ENCODE data around the gene IL17REL. TPM values are rescaled to one million over a fixed set of nuclear protein-coding genes. Genes with fewer than 3 reads are reported as not detected.

IL17REL gene
- total and polyA plus RNA-seq, 5 donors from 2014 or later: 0.07 to 0.57 TPM; not detected in 3

- Histone ChIP-seq H3K4me1 (ENCODE audit: control insufficient read depth, insufficient read depth, low read length, poor library complexity, severe bottlenecking) (peaks cover 36% of the 10 kb centered on the region), H3K27ac (ENCODE audit: insufficient read depth, low read length, poor library complexity, severe bottlenecking) (peak within 1 kb of the TSS; percentile 98), H3K9me3 (ENCODE audit: control insufficient read depth in 2 of 2, low read length in 2 of 2) (no peaks in the 10 kb centered on the region), H3K36me3 (ENCODE audit: control insufficient read depth, insufficient read depth, low read length) (peaks cover 13% of the 10 kb centered on the region), H3K27me3 (ENCODE audit: control insufficient read depth, insufficient read depth, low read length) (no peaks in the 10 kb centered on the region), H3K4me3 (ENCODE audit: low read depth, low read length) (peak within 1 kb of the TSS; percentile 50)
- peak; percentile 78 to 80 for ATAC-seq (ENCODE audit: low read depth in 2 of 2)
- Mint-ChIP-seq H3K36me3 (peaks cover 6% of the 10 kb centered on the region), H3K27me3 (peaks cover 13% of the 10 kb centered on the region), H3K9me3 (peaks cover 0 to 2% (median 0%) of the 10 kb centered on the region in 7 donors), H3K4me1 (peaks cover 2 to 30% (median 7%) of the 10 kb centered on the region in 4 donors), H3K27ac (peak within 1 kb of the TSS; percentile 90 to 96 (median 93)), H3K4me3 (peak within 1 kb of the TSS; percentile 89 to 96 (median 94))
- peak; percentile 89 to 96 (median 94) for DNase-seq
These were observed 52.2 kb downstream of the IL17REL start, which contains the start of gene PIM3 for GRCh38 chr22:49960159-49961004. TSS of gene PIM3 (plus strand) at chr22:49960772. CDS start at chr22:49960948, 176 bp downstream.

DNA sequence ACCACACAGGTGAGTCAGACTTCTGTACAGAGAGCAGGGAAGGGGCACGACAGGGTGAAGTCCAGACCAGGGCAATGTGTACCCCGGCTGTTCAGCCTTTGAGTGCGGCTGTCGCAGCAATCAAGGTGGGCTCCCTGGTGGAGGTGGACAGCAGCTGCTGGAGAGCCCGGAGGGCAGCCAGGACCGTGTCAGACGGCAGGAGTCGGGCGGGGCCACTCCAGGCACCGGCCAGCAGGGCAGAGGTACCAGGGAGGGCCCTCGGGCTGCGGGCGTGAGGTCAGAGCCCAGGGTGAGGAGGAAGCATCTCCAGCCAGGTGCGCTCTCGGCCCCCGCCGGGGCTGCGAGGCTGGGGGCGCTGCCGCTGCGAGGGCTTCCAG lies 52.8 kb downstream of the IL17REL start:
- H3K4me3 ChIP-seq (ENCODE audit: low read depth, low read length): peak overlapping the region; percentile 26
- ATAC-seq (ENCODE audit: low read depth in 2 of 2) (no peak), DNase-seq (no peak)
- H3K27ac Mint-ChIP-seq: peak overlapping the region; percentile 56 to 90 (median 76)
- H3K9me3 Mint-ChIP-seq: peaks cover 0 to 2% (median 0%) of the 10 kb centered on the region in 7 donors
- H3K27ac ChIP-seq (ENCODE audit: insufficient read depth, low read length, poor library complexity, severe bottlenecking): peak overlapping the region; percentile 84
- H3K36me3 Mint-ChIP-seq: peaks cover 6% of the 10 kb centered on the region
- peaks cover 13% of the 10 kb centered on the region for H3K27me3 Mint-ChIP-seq
- peaks cover 33% of the 10 kb centered on the region for H3K4me1 ChIP-seq (ENCODE audit: control insufficient read depth, insufficient read depth, low read length, poor library complexity, severe bottlenecking)
- H3K27me3 ChIP-seq (ENCODE audit: control insufficient read depth, insufficient read depth, low read length): no peaks in the 10 kb centered on the region
- no peaks in the 10 kb centered on the region for H3K9me3 ChIP-seq (ENCODE audit: control insufficient read depth in 2 of 2, low read length in 2 of 2)
- H3K4me1 Mint-ChIP-seq: peaks cover 2 to 26% (median 7%) of the 10 kb centered on the region in 4 donors
- peak overlapping the region; percentile 76 to 85 (median 80) for H3K4me3 Mint-ChIP-seq
- H3K36me3 ChIP-seq (ENCODE audit: control insufficient read depth, insufficient read depth, low read length): peaks cover 13% of the 10 kb centered on the region

- peaks cover 2 to 20% (median 7%) of the 10 kb centered on the region in 4 donors for H3K4me1 Mint-ChIP-seq
- peak overlapping the region; percentile 56 to 90 (median 76) for H3K27ac Mint-ChIP-seq
- H3K4me3 ChIP-seq (ENCODE audit: low read depth, low read length): peak overlapping the region; percentile 26
- H3K27me3 Mint-ChIP-seq: peaks cover 13% of the 10 kb centered on the region
- H3K9me3 Mint-ChIP-seq: peaks cover 0 to 2% (median 0%) of the 10 kb centered on the region in 7 donors
- H3K36me3 ChIP-seq (ENCODE audit: control insufficient read depth, insufficient read depth, low read length): peaks cover 13% of the 10 kb centered on the region
- peaks cover 6% of the 10 kb centered on the region for H3K36me3 Mint-ChIP-seq
- ATAC-seq (ENCODE audit: low read depth in 2 of 2): no peak
- DNase-seq: no peak
- H3K9me3 ChIP-seq (ENCODE audit: control insufficient read depth in 2 of 2, low read length in 2 of 2): no peaks in the 10 kb centered on the region
- H3K4me1 ChIP-seq (ENCODE audit: control insufficient read depth, insufficient read depth, low read length, poor library complexity, severe bottlenecking): peaks cover 29% of the 10 kb centered on the region
- peak overlapping the region; percentile 84 for H3K27ac ChIP-seq (ENCODE audit: insufficient read depth, low read length, poor library complexity, severe bottlenecking)
- H3K27me3 ChIP-seq (ENCODE audit: control insufficient read depth, insufficient read depth, low read length): no peaks in the 10 kb centered on the region
- peak overlapping the region; percentile 76 to 85 (median 80) for H3K4me3 Mint-ChIP-seq
These were observed 53.4 kb downstream of the IL17REL start for GRCh38 chr22:49958931-49959781.

DNA sequence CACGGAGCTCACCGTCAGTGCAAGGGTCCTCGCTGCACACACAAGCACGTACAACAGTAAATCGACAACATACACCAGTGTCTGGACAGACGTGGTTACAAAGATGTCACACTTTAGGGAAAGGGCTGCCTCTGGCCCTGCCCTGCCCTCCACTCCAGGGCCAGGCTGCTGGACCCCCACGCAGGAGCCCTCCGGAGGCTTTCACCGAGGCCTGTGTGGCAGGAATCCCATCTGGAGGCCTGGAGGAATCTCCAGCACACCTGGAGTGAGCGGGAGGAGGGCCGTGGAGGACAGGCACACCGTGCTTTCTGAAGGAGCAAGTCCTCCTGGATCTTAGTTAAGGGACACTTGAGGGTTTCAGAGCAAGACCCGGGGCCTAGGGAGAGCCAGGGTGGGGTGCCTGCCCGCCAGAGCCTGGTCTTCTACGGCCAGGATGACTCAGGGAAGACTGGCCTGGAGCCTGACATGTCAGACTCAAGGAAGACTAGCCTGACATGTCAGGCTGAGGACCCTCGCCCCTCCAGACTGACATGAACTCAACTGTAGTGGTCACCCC lies 54.1 kb downstream of the IL17REL start:
- Histone ChIP-seq H3K9me3 (ENCODE audit: control insufficient read depth in 2 of 2, low read length in 2 of 2) (no peaks in the 10 kb centered on the region), H3K4me1 (ENCODE audit: control insufficient read depth, insufficient read depth, low read length, poor library complexity, severe bottlenecking) (peaks cover 22% of the 10 kb centered on the region), H3K27ac (ENCODE audit: insufficient read depth, low read length, poor library complexity, severe bottlenecking) (no peak overlapping the region), H3K36me3 (ENCODE audit: control insufficient read depth, insufficient read depth, low read length) (peaks cover 9% of the 10 kb centered on the region), H3K27me3 (ENCODE audit: control insufficient read depth, insufficient read depth, low read length) (no peaks in the 10 kb centered on the region), H3K4me3 (ENCODE audit: low read depth, low read length) (no peak overlapping the region)
- Mint-ChIP-seq H3K36me3 (peaks cover under 1% of the 10 kb centered on the region), H3K27me3 (peaks cover 7% of the 10 kb centered on the region), H3K27ac (peak overlapping the region in 2 of 3 donors; percentile 76 to 90), H3K9me3 (no peaks in the 10 kb centered on the region), H3K4me1 (peaks cover 0 to 13% (median under 1%) of the 10 kb centered on the region in 4 donors), H3K4me3 (peak overlapping the region; percentile 62 to 85 (median 71))
- ATAC-seq (ENCODE audit: low read depth in 2 of 2) (no peak), DNase-seq (no peak)

DNA sequence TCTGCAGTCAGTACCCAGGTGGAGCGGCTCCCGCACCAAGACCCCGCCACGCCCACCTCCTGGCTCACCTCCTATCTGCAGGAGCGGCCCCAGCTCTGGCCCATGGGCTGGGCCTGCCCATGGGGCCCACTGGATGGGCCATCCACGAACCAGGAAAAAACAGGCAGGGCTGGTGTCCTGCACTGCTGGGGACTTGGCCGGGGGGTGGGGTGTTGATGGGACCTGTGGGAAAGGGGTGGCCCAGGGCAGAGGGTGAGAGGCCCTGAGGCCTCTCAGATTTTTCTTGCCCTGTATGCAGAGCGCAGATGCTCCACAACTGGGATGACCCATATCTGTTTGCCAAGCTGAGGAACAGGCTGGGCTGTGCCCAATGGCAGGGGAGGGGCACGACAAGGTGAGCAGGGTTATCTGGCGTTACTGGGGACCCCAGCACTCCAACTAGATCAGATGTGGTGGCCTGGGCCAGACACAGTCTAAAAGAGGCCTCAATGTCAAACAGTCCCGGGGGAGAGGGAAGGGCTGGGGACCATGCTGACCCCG lies 54.7 kb downstream of the IL17REL start:
- peak overlapping the region in 3 of 4 donors; percentile 44 to 79 (median 46) for H3K4me3 Mint-ChIP-seq
- Histone ChIP-seq H3K36me3 (ENCODE audit: control insufficient read depth, insufficient read depth, low read length) (peaks cover 3% of the 10 kb centered on the region), H3K27me3 (ENCODE audit: control insufficient read depth, insufficient read depth, low read length) (no peaks in the 10 kb centered on the region), H3K4me1 (ENCODE audit: control insufficient read depth, insufficient read depth, low read length, poor library complexity, severe bottlenecking) (peaks cover 16% of the 10 kb centered on the region), H3K9me3 (ENCODE audit: control insufficient read depth in 2 of 2, low read length in 2 of 2) (no peaks in the 10 kb centered on the region), H3K4me3 (ENCODE audit: low read depth, low read length) (no peak overlapping the region), H3K27ac (ENCODE audit: insufficient read depth, low read length, poor library complexity, severe bottlenecking) (no peak overlapping the region)
- no peaks in the 10 kb centered on the region for H3K36me3 Mint-ChIP-seq
- peaks cover 5% of the 10 kb centered on the region for H3K27me3 Mint-ChIP-seq
- DNase-seq: no peak
- no peak for ATAC-seq (ENCODE audit: low read depth in 2 of 2)
- H3K4me1 Mint-ChIP-seq: peaks cover 0 to 9% (median 0%) of the 10 kb centered on the region in 4 donors
- H3K9me3 Mint-ChIP-seq: no peaks in the 10 kb centered on the region
- peak overlapping the region in 1 of 3 donors; percentile 85 for H3K27ac Mint-ChIP-seq

DNA sequence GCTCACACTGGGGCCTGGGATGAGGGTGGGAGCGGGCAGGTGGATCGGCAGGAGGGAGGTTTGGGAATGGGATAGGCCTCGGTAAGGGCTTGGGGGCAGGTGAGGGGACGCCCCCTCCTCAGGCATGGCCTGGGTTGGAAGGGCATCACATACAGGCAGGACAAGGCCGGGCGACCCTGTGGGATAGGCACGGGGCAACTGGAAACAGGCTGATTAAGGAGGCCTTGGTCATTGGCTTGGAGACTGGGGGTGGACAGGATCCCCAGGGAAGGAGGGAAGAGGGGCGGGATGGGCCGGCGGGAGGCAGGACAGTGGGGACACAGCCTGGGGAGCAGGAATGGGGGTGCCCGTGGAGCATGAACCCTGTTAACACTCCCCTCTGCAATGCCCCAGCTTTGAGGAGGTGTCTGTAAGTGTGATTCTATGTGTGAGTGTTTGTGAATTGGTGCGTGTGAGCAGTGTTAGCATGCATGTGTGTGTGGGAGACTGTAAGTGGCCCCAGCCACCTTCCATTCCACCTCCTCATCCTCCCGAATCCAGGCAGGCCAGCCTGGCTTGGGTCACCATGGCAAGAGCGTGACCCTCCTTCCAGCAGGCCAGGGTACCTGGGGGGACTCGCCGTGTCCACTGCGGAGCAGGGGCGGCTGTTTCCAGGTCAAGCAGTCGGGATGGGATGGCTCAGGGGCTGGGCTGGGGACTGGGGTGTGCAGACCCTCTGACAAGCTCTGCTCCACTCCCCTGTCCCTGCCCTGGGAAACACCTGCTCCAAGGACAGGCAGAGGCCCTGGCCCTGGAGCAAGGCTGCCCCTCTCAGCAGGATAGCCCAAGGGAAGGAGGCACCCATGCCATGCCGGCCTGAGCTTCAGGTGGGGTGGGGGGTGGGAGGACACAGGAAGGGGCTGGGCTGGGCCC lies 55.4 kb downstream of the IL17REL start:
- no peaks in the 10 kb centered on the region for H3K9me3 Mint-ChIP-seq
- H3K36me3 Mint-ChIP-seq: no peaks in the 10 kb centered on the region
- peak overlapping the region in 2 of 4 donors; percentile 3 to 73 for H3K4me3 Mint-ChIP-seq
- Histone ChIP-seq H3K9me3 (ENCODE audit: control insufficient read depth in 2 of 2, low read length in 2 of 2) (no peaks in the 10 kb centered on the region), H3K36me3 (ENCODE audit: control insufficient read depth, insufficient read depth, low read length) (no peaks in the 10 kb centered on the region), H3K4me1 (ENCODE audit: control insufficient read depth, insufficient read depth, low read length, poor library complexity, severe bottlenecking) (peaks cover 9% of the 10 kb centered on the region), H3K27me3 (ENCODE audit: control insufficient read depth, insufficient read depth, low read length) (no peaks in the 10 kb centered on the region), H3K27ac (ENCODE audit: insufficient read depth, low read length, poor library complexity, severe bottlenecking) (no peak overlapping the region), H3K4me3 (ENCODE audit: low read depth, low read length) (no peak overlapping the region)
- ATAC-seq (ENCODE audit: low read depth in 2 of 2): no peak
- peak overlapping the region in 1 of 3 donors; percentile 32 for H3K27ac Mint-ChIP-seq
- H3K27me3 Mint-ChIP-seq: peaks cover 5% of the 10 kb centered on the region
- peaks cover 0 to 9% (median 0%) of the 10 kb centered on the region in 4 donors for H3K4me1 Mint-ChIP-seq
- DNase-seq: no peak
